Measurements from ENCODE around the gene UGT1A4. TPM values are rescaled to one million over a fixed set of nuclear protein-coding genes. Genes with fewer than 3 reads are reported as not detected.

Gene UGT1A4
- total RNA-seq: not detected in 2 replicates

DNA sequence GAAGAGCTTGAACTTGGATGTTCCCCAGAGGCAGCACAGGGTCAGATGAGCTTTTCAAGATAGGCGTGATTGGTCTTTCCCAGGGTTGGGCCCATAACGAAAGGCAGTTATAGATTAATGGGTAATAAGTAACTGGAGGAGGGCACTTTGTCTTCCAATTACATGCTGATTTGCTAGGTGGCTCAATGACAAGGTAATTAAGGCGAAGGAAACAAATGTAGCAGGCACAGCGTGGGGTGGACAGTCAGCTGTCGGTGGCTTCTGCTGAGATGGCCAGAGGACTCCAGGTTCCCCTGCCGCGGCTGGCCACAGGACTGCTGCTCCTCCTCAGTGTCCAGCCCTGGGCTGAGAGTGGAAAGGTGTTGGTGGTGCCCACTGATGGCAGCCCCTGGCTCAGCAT, at the start of gene UGT1A4:
Gene UGT1A4, plus strand, starts transcription at position 185 of the 400 bp plus-strand sequence. Its CDS starts 85 bp downstream, at position 270.
- H3K9me3 ChIP-seq (ENCODE audit: low read depth, low read length): no peaks in the 10 kb centered on the region
- H2AFZ ChIP-seq (ENCODE audit: low read length): no peak within 1 kb of the TSS
- no peak within 1 kb of the TSS for H3K27ac ChIP-seq (ENCODE audit: low read depth, low read length)

DNA sequence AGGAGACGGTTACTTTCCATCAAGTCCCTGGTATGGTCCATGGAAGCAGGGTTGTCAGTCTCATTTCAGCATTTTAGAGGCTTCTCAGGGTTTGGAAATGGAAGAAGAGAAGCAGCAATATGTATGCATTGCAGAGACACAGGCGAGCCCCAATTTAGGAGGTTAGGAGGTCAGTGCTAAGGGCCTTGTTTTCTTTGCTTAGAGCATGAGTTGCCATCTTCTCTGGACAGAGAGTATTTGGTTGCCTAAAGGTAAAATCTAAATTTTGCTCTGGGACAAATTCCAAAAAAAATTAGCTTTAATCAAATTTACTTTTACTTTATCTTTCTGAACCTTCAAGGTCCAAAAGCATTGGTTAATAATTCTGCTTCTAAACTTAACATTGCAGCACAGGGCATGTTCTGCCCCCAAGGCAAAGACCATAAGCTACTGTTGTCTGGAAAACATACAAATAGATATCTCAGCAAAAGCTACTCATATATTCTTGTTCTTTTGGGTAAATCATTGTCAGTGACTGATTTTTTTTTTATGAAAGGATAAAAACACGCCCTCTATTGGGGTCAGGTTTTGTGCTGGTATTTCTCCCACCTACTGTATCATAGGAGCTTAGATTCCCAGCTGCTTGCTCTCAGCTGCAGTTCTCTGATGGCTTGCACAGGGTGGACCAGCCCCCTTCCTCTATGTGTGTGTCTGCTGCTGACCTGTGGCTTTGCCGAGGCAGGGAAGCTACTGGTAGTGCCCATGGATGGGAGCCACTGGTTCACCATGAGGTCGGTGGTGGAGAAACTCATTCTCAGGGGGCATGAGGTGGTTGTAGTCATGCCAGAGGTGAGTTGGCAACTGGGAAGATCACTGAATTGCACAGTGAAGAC, 47.0 kb upstream of the UGT1A4 start, which contains the start of gene UGT1A9:
Gene UGT1A9, plus strand, starts transcription at position 609 of the 872 bp plus-strand sequence. Its CDS starts 37 bp downstream, at position 646.
- Histone ChIP-seq H3K27ac (ENCODE audit: low read depth, low read length) (no peak within 1 kb of the TSS), H3K4me1 (ENCODE audit: insufficient read depth, low read length) (no peaks in the 10 kb centered on the region), H3K4me3 (ENCODE audit: insufficient read depth, low read length) (no peak within 1 kb of the TSS), H3K79me2 (ENCODE audit: insufficient read depth, low read length) (no peaks in the 10 kb centered on the region), H2AFZ (ENCODE audit: low read length) (no peak within 1 kb of the TSS), H3K27me3 (ENCODE audit: insufficient read depth, low read length) (no peaks in the 10 kb centered on the region), H3K36me3 (ENCODE audit: insufficient read depth, low read length) (no peaks in the 10 kb centered on the region), H4K20me1 (ENCODE audit: insufficient read depth, low read length) (no peaks in the 10 kb centered on the region), H3K9me3 (ENCODE audit: low read depth, low read length) (no peaks in the 10 kb centered on the region), H3K4me2 (ENCODE audit: insufficient read depth, low read length) (no peak within 1 kb of the TSS)
- no peak for DNase-seq (ENCODE audit: insufficient read length, low spot score, missing footprints)
- TF ChIP-seq, protein P1, sequence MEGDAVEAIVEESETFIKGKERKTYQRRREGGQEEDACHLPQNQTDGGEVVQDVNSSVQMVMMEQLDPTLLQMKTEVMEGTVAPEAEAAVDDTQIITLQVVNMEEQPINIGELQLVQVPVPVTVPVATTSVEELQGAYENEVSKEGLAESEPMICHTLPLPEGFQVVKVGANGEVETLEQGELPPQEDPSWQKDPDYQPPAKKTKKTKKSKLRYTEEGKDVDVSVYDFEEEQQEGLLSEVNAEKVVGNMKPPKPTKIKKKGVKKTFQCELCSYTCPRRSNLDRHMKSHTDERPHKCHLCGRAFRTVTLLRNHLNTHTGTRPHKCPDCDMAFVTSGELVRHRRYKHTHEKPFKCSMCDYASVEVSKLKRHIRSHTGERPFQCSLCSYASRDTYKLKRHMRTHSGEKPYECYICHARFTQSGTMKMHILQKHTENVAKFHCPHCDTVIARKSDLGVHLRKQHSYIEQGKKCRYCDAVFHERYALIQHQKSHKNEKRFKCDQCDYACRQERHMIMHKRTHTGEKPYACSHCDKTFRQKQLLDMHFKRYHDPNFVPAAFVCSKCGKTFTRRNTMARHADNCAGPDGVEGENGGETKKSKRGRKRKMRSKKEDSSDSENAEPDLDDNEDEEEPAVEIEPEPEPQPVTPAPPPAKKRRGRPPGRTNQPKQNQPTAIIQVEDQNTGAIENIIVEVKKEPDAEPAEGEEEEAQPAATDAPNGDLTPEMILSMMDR (IDR thresholded peaks at IDR 0.05; ENCODE audit: extremely low read depth, low read depth, low read length): no peak

More for the DNA sequence above, at the start of gene UGT1A4:
- Histone ChIP-seq H3K4me2 (ENCODE audit: insufficient read depth, low read length) (no peak within 1 kb of the TSS), H3K4me3 (ENCODE audit: insufficient read depth, low read length) (no peak within 1 kb of the TSS), H3K27me3 (ENCODE audit: insufficient read depth, low read length) (peaks cover 12% of the 10 kb centered on the region), H4K20me1 (ENCODE audit: insufficient read depth, low read length) (no peaks in the 10 kb centered on the region), H3K4me1 (ENCODE audit: insufficient read depth, low read length) (no peaks in the 10 kb centered on the region), H3K79me2 (ENCODE audit: insufficient read depth, low read length) (no peaks in the 10 kb centered on the region), H3K36me3 (ENCODE audit: insufficient read depth, low read length) (no peaks in the 10 kb centered on the region)
- DNase-seq (ENCODE audit: insufficient read length, low spot score, missing footprints): no peak
- TF ChIP-seq, protein P1 (IDR thresholded peaks at IDR 0.05; ENCODE audit: extremely low read depth, low read depth, low read length): no peak

DNA sequence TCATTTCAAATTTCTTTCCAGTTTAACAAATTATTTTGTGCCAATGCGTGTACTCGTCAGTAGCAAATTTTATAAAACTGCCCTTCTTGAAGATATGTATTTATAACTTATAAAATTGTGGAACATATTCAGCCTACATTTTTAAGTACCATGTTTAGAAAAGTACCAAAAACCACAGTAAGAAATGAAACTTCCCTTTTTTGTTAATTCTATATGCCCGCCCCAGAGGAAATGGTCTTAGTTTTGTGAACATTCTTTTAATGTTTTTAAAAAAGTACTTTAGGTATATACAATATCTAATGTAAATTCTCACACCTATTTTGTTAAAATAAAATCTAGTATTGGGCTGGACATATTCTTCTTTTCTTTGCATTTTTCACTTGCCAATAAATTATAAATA, 45.6 kb upstream of the UGT1A4 start:
- Histone ChIP-seq H3K27me3 (ENCODE audit: insufficient read depth, low read length) (no peaks in the 10 kb centered on the region), H3K4me2 (ENCODE audit: insufficient read depth, low read length) (no peak overlapping the region), H3K4me3 (ENCODE audit: insufficient read depth, low read length) (no peak overlapping the region), H3K36me3 (ENCODE audit: insufficient read depth, low read length) (no peaks in the 10 kb centered on the region), H3K27ac (ENCODE audit: low read depth, low read length) (no peak overlapping the region), H4K20me1 (ENCODE audit: insufficient read depth, low read length) (no peaks in the 10 kb centered on the region), H2AFZ (ENCODE audit: low read length) (no peak overlapping the region), H3K79me2 (ENCODE audit: insufficient read depth, low read length) (no peaks in the 10 kb centered on the region), H3K9me3 (ENCODE audit: low read depth, low read length) (no peaks in the 10 kb centered on the region), H3K4me1 (ENCODE audit: insufficient read depth, low read length) (no peaks in the 10 kb centered on the region)
- no peak for DNase-seq (ENCODE audit: insufficient read length, low spot score, missing footprints)
- TF ChIP-seq, protein P1 (IDR thresholded peaks at IDR 0.05; ENCODE audit: extremely low read depth, low read depth, low read length): no peak

DNA sequence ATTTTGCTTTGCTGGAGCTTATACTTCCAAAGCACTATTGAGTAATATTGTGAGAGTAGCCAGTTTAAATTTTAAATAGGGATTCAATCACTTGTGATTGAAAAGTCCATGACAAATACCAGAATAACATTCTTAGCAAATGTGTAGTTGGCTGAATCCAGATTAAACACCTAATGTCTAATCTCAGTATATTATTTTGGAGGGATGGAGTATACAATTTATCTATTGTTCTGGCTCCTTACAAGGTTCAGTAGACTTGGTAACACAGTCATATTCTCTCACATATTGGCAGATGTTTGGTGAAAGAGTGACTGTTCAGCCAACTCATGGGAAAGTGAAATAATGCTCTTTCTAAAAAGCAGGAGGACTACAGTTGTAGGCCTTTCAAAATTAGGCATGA, 44.6 kb upstream of the UGT1A4 start:
- Histone ChIP-seq H4K20me1 (ENCODE audit: insufficient read depth, low read length) (no peaks in the 10 kb centered on the region), H2AFZ (ENCODE audit: low read length) (no peak overlapping the region), H3K4me1 (ENCODE audit: insufficient read depth, low read length) (no peaks in the 10 kb centered on the region), H3K9me3 (ENCODE audit: low read depth, low read length) (no peaks in the 10 kb centered on the region), H3K4me3 (ENCODE audit: insufficient read depth, low read length) (no peak overlapping the region), H3K4me2 (ENCODE audit: insufficient read depth, low read length) (no peak overlapping the region), H3K79me2 (ENCODE audit: insufficient read depth, low read length) (no peaks in the 10 kb centered on the region), H3K36me3 (ENCODE audit: insufficient read depth, low read length) (no peaks in the 10 kb centered on the region), H3K27ac (ENCODE audit: low read depth, low read length) (no peak overlapping the region), H3K27me3 (ENCODE audit: insufficient read depth, low read length) (no peaks in the 10 kb centered on the region)
- TF ChIP-seq, protein P1 (IDR thresholded peaks at IDR 0.05; ENCODE audit: extremely low read depth, low read depth, low read length): no peak
- no peak for DNase-seq (ENCODE audit: insufficient read length, low spot score, missing footprints)
